ENCODE data around the gene PABPC3. TPM values are rescaled to one million over a fixed set of nuclear protein-coding genes. Genes with fewer than 3 reads are reported as not detected.

PABPC3 gene
- total RNA-seq, 2 donors from 2014 or later, result 0.31 to 0.35 TPM

Other genes starting within 250 kb of the PABPC3 start
- gene AMER2, start 76.2 kb downstream of the PABPC3 start, total RNA-seq, result not detected
- gene MTMR6, start 191.4 kb downstream of the PABPC3 start, total RNA-seq, result 10 to 100 TPM; 27.2 to 38.6 TPM
- gene NUP58, start 205.5 kb downstream of the PABPC3 start, total RNA-seq, result 10 to 100 TPM; 68.6 to 69.6 TPM